H1 (cell line): ENCODE results near the gene SENP2.
"Not testable (repeated sequence)": the region's sequence is repeated elsewhere in the genome, so short reads cannot be mapped to it uniquely, and the experiment has no call there.

Source experiments
- CEBPB ChIP-seq: IDR thresholded peaks from 2 replicates; pipeline ENCODE4 v1.6.1; 2012; ENCODE audit warnings: low read depth, low read length
- CHD1 ChIP-seq: IDR thresholded peaks from 2 replicates; pipeline ENCODE4 v1.6.1; 2012; ENCODE audit warnings: low read depth, low read length, improper control_type of control experiment
- CHD2 ChIP-seq: IDR thresholded peaks from 2 replicates; pipeline ENCODE4 v1.6.1; 2012; ENCODE audit warnings: low read length, improper control_type of control experiment
- CREB1 ChIP-seq: IDR thresholded peaks from 2 replicates; pipeline ENCODE4 v1.6.1; 2012; ENCODE audit warnings: inconsistent platforms
- CTBP2 ChIP-seq: IDR thresholded peaks from 2 replicates; pipeline ENCODE4 v1.7.0; 2011; ENCODE audit warnings: borderline replicate concordance, mild to moderate bottlenecking, moderate library complexity, mixed read lengths, low read length; ENCODE audit not compliant: insufficient read depth, insufficient read length
- POLR2A ChIP-seq, 2 experiments: IDR thresholded peaks; 1 replicate in 1 of 2; 2 replicates in 1 of 2; pipeline ENCODE4 v1.6.1; 2011; ENCODE audit warnings: low read depth in 2 of 2, low read length in 2 of 2, mild to moderate bottlenecking in 2 of 2; ENCODE audit errors: control extremely low read depth in 1 of 2
- POLR2AphosphoS5 ChIP-seq: IDR thresholded peaks from 2 replicates; pipeline ENCODE4 v1.6.1; 2011; ENCODE audit warnings: low read depth, low read length
- RBBP5 ChIP-seq: IDR thresholded peaks from 2 replicates; pipeline ENCODE4 v1.7.1; 2012; ENCODE audit warnings: low read depth, mild to moderate bottlenecking, inconsistent platforms, low read length, moderate library complexity, borderline replicate concordance
- RXRA ChIP-seq: IDR thresholded peaks from 2 replicates; pipeline ENCODE4 v1.6.1; 2011; ENCODE audit warnings: low read depth, mild to moderate bottlenecking, low read length, moderate library complexity; ENCODE audit not compliant: insufficient read depth
- YY1 ChIP-seq: IDR thresholded peaks from 2 replicates; pipeline ENCODE4 v1.6.1; 2011; ENCODE audit warnings: low read depth, mild to moderate bottlenecking, low read length
- TF ChIP-seq, protein P1 (sequence below), 3 experiments: IDR thresholded peaks; 1 replicate in 2 of 3; 2 replicates in 1 of 3; pipeline versions ENCODE4 v1.5.1 to v1.6.1; 2011; ENCODE audit warnings: low read length in 3 of 3, mild to moderate bottlenecking in 3 of 3, inconsistent platforms in 2 of 3, low read depth in 1 of 3, moderate library complexity in 1 of 3; ENCODE audit not compliant: insufficient read depth in 1 of 3; ENCODE audit errors: control extremely low read depth in 1 of 3

DNA sequence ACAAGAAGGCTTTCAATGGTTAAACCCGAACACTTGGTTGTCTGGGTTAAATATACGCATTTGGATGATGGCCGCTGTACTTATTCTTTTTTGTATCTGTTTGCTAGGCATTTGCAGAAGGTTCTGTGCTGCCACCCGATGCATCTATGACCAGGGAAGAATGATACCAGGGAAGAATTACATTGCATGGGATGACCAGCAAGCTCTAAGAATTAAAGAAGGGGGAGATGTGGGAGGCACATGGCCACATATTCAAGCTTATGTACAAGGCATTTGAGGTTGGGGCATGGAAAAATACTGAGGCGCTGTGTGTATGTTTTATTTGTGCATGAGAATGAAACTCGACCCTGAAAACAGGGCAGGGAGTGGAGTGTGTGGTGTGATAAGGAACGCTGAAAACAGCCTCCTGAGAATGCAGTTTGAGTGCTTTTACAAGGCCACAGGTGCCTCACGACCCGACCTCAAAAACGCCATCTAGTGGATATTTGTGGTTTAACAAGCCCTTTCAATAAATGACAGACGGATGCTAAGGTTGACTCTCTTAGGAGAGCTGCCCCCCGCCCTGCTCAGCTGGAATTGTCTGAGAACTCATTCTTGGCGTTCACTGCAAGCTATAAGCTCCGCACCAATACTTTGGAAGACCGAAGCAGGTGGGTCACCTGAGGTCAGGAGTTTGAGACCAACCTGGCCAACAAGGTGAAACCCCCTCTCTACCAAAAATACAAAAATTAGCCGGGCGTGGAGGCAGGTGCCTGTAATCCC, 10.8 kb upstream of the SENP2 start:
- TF ChIP-seq, protein P1, sequence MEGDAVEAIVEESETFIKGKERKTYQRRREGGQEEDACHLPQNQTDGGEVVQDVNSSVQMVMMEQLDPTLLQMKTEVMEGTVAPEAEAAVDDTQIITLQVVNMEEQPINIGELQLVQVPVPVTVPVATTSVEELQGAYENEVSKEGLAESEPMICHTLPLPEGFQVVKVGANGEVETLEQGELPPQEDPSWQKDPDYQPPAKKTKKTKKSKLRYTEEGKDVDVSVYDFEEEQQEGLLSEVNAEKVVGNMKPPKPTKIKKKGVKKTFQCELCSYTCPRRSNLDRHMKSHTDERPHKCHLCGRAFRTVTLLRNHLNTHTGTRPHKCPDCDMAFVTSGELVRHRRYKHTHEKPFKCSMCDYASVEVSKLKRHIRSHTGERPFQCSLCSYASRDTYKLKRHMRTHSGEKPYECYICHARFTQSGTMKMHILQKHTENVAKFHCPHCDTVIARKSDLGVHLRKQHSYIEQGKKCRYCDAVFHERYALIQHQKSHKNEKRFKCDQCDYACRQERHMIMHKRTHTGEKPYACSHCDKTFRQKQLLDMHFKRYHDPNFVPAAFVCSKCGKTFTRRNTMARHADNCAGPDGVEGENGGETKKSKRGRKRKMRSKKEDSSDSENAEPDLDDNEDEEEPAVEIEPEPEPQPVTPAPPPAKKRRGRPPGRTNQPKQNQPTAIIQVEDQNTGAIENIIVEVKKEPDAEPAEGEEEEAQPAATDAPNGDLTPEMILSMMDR (IDR thresholded peaks at IDR 0.05; ENCODE audit: control extremely low read depth in 1 of 3, insufficient read depth in 1 of 3, low read depth in 1 of 3, low read length in 3 of 3) = peak in 2 of 3 experiments; percentile 39 to 55; a peak in 2 of 4 replicates
- TF ChIP-seq CREB1; POLR2A (IDR thresholded peaks at IDR 0.05; ENCODE audit: control extremely low read depth in 1 of 2, low read depth in 2 of 2, low read length in 2 of 2); YY1; POLR2AphosphoS5; CHD2; CEBPB; RBBP5; CTBP2; RXRA; CHD1: not testable (repeated sequence)
